ENCODE data around the gene BDNF.

DNA sequence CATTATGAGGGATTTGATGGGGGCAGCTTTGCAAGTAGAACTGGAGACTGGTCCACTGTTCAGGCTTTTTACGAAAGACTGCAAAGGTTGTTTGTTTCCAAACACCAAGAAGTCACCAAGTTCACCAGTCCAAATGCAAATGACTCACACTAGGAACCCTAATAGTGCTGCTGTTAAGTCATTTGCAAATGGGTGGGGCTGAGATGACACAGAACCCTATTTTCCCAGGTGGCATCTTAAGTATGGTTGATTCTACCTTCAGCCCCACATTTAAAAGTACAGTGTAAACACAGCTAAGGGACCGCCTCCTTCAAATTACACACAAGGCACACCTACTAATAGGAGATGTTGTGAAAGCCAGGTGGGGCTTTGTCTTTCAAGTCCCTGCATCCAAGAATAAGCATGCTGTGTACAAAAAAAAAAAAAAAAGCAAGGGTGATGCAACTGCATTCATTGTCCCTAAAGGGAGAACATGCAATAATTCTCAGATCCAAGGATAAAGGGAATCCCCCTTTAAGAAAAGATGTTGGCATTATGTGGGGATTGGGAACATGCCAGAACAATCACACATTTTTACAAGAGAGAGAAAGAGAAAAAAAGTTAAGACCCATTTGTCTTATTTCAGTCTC, 27.3 kb downstream of the BDNF start:
- TF ChIP-seq, protein P1, sequence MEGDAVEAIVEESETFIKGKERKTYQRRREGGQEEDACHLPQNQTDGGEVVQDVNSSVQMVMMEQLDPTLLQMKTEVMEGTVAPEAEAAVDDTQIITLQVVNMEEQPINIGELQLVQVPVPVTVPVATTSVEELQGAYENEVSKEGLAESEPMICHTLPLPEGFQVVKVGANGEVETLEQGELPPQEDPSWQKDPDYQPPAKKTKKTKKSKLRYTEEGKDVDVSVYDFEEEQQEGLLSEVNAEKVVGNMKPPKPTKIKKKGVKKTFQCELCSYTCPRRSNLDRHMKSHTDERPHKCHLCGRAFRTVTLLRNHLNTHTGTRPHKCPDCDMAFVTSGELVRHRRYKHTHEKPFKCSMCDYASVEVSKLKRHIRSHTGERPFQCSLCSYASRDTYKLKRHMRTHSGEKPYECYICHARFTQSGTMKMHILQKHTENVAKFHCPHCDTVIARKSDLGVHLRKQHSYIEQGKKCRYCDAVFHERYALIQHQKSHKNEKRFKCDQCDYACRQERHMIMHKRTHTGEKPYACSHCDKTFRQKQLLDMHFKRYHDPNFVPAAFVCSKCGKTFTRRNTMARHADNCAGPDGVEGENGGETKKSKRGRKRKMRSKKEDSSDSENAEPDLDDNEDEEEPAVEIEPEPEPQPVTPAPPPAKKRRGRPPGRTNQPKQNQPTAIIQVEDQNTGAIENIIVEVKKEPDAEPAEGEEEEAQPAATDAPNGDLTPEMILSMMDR (IDR thresholded peaks at IDR 0.05): no peak
- no peak for TF ChIP-seq EZH2 (IDR thresholded peaks at IDR 0.05; ENCODE audit: borderline replicate concordance, insufficient read depth, low read depth, low read length, poor library complexity, severe bottlenecking)

All from B cell (primary cell).